ENCODE measurements around the gene INPP5J. TPM values are rescaled to one million over a fixed set of nuclear protein-coding genes. Genes with fewer than 3 reads are reported as not detected.

Gene INPP5J
- total RNA-seq, 3 donors from 2014 or later = 21.3 to 44.0 (median 24.1) TPM

DNA sequence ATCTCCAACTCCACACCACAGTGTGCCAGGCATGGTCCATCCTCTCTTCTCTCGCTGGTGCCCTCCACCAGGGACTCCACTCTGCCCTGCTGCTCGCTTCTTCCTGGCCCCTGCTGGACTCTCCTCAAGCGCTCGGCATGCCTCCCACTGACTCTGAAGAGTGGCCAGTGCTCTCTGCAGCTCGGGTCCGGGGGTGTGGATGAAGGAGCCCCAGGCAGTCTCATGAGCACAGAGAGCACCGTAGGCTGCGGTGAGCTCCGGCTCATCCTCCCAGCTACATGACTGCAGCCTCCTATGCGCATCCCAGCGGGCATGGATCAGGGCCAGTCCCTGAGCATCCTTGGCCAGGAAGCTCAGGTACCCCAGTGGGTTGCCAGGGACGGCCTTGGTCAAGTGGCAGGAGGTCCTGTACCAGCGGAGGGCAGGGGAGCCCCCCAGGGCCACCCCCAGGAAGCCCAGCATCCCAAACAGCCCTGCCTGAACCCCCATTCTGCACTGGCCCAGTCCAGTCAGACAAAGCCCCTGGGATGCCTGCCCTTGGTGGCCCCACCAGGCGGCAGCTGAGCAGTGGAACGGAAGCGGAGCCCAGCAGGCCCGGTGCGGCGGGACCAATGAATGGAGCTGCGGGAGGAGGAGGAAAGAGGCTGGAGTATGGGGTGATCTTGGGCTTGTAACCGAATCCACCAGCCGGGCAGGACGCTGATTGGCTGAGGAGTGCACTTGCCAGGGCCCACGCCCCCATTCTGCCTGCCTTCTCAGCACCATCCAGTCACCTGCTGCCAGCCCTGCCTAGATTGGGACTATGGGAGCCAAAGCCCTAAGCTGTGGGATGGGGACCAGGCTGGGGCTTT lies 17.3 kb downstream of the INPP5J start, which contains the start of gene PLA2G3:
PLA2G3 (minus strand) TSS at position 643 of the 851 bp plus-strand sequence; CDS start at position 489, 154 bp downstream.
- no peaks in the 10 kb centered on the region for H3K4me1 ChIP-seq (ENCODE audit: low read depth)
- TF ChIP-seq CTCF (IDR thresholded peaks at IDR 0.05) = no peak
- DNase-seq (peak in 1 of 3 donors; percentile 68), ATAC-seq (peak; percentile 68)
- no peak within 1 kb of the TSS for H3K4me3 ChIP-seq
- H3K9me3 ChIP-seq = no peaks in the 10 kb centered on the region
- no peaks in the 10 kb centered on the region for H3K36me3 ChIP-seq (ENCODE audit: low read depth)
- intact Hi-C loops (cut with DNase I, micrococcal nuclease) = loop anchor here in 1 of 2 donors (10.0 kb wide), 1 partner anchor 185 kb away; no protein-coding TSS in a partner anchor

- H3K36me3 ChIP-seq (ENCODE audit: low read depth) = no peaks in the 10 kb centered on the region
- DNase-seq (no peak), ATAC-seq (peak; percentile 11)
- no peak overlapping the region for H3K4me3 ChIP-seq
- intact Hi-C loops (cut with DNase I, micrococcal nuclease) = loop anchor here in 1 of 2 donors (10.0 kb wide), 1 partner anchor 186 kb away; no protein-coding TSS in a partner anchor
- no peaks in the 10 kb centered on the region for H3K4me1 ChIP-seq (ENCODE audit: low read depth)
- TF ChIP-seq CTCF (IDR thresholded peaks at IDR 0.05) = no peak
- no peaks in the 10 kb centered on the region for H3K9me3 ChIP-seq
Measured at GRCh38 chr22:31140746-31141145, 18.0 kb downstream of the INPP5J start.

- intact Hi-C loops (cut with DNase I, micrococcal nuclease) = loop anchor here in 1 of 2 donors (10.0 kb wide), 1 partner anchor 187 kb away; no protein-coding TSS in a partner anchor
- DNase-seq (no peak), ATAC-seq (no peak)
- Histone ChIP-seq H3K4me3 (no peak overlapping the region), H3K36me3 (ENCODE audit: low read depth) (no peaks in the 10 kb centered on the region), H3K9me3 (no peaks in the 10 kb centered on the region), H3K4me1 (ENCODE audit: low read depth) (no peaks in the 10 kb centered on the region)
- no peak for TF ChIP-seq CTCF (IDR thresholded peaks at IDR 0.05)
Measured at GRCh38 chr22:31141551-31141950, 18.8 kb downstream of the INPP5J start.

DNA sequence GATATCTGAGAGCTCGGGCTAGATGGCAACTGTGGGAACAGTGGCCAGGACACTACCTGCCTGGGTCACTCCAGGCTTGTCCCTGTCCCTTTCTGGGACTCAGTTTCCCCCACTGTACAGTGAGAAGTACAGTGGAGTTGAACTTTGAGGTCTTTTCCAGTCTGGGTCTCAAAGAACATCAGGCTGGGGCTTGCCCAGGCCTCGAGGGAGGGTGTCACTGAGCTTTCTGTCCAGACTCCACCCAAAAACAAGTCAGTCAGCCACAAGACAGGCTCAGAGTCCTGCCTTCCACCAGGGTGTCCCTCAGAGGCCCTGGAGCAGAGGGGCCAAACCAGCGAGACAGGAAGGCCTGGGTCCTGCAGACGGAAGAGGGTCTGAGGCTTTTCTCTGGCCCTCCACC lies 19.5 kb downstream of the INPP5J start:
- ATAC-seq = no peak
- intact Hi-C loops (cut with DNase I, micrococcal nuclease) = loop anchor here in 1 of 2 donors (10.0 kb wide), 1 partner anchor 187 kb away; no protein-coding TSS in a partner anchor
- no peak for TF ChIP-seq CTCF (IDR thresholded peaks at IDR 0.05)
- H3K4me1 ChIP-seq (ENCODE audit: low read depth) = no peaks in the 10 kb centered on the region
- peaks cover 2% of the 10 kb centered on the region for H3K9me3 ChIP-seq
- no peaks in the 10 kb centered on the region for H3K36me3 ChIP-seq (ENCODE audit: low read depth)
- no peak overlapping the region for H3K4me3 ChIP-seq
- no peak for DNase-seq

DNA sequence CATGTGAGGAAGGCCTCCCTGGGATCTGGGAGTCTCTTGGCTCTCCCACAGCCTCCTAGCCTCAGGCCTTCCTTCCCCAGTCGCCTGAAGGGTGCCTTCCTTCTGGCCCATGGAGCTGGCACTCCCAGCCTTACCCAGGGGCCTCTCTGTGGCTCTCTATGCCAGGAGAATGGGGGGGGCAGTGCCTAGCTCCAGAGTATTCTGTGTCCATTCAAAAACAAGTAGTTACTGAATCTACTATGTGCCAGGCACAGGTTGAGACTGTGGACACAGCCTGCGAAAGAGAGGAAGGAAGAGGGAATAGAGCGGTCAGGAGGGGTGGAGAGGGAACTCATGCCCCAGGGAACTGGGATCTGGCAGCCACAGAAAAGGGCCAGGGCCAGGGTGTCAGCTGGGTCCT lies 20.3 kb downstream of the INPP5J start:
- Histone ChIP-seq H3K9me3 (peaks cover 5% of the 10 kb centered on the region), H3K36me3 (ENCODE audit: low read depth) (no peaks in the 10 kb centered on the region), H3K4me3 (no peak overlapping the region), H3K4me1 (ENCODE audit: low read depth) (no peaks in the 10 kb centered on the region)
- DNase-seq (no peak), ATAC-seq (no peak)
- intact Hi-C loops (cut with DNase I, micrococcal nuclease) = loop anchor here in 1 of 2 donors (10.0 kb wide), 1 partner anchor 188 kb away; no protein-coding TSS in a partner anchor
- TF ChIP-seq CTCF (IDR thresholded peaks at IDR 0.05) = no peak

Measured in mucosa of descending colon (tissue), 3 donors.